Endothelial cell (in vitro differentiated cells): ENCODE data around the gene ALDH3B2. TPM values are rescaled to one million over a fixed set of nuclear protein-coding genes. Genes with fewer than 3 reads are reported as not detected.

ENCODE experiments used
- DNase-seq: peaks from one replicate; pipeline ENCODE4 v3.0.0; 2021; ENCODE audit warnings: low spot score
- H3K27ac Mint-ChIP-seq: one replicate; pipeline ENCODE4 v1.8.0; 2021; ENCODE audit warnings: mixed read lengths, inconsistent platforms; ENCODE audit not compliant: unreplicated experiment
- H3K27me3 Mint-ChIP-seq: one replicate; pipeline ENCODE4 v1.8.0; 2021; ENCODE audit warnings: mild to moderate bottlenecking, moderate library complexity, mixed read lengths, inconsistent platforms; ENCODE audit not compliant: unreplicated experiment
- H3K36me3 Mint-ChIP-seq: one replicate; pipeline ENCODE4 v1.8.0; 2021; ENCODE audit warnings: mild to moderate bottlenecking, low read depth, mixed read lengths, inconsistent platforms; ENCODE audit not compliant: unreplicated experiment
- H3K4me1 Mint-ChIP-seq: one replicate; pipeline ENCODE4 v1.8.0; 2021; ENCODE audit warnings: mild to moderate bottlenecking, mixed read lengths, inconsistent platforms; ENCODE audit not compliant: unreplicated experiment
- H3K4me3 Mint-ChIP-seq: one replicate; pipeline ENCODE4 v1.8.0; 2021; ENCODE audit warnings: mild to moderate bottlenecking, mixed read lengths, inconsistent platforms; ENCODE audit not compliant: unreplicated experiment
- H3K9me3 Mint-ChIP-seq: one replicate; pipeline ENCODE4 v1.8.0; 2021; ENCODE audit warnings: mixed read lengths, inconsistent platforms; ENCODE audit not compliant: unreplicated experiment
- CTCF ChIP-seq: fragments of 200-600 bp; sonication (generic); IDR thresholded peaks from one replicate; pipeline ENCODE4 v1.5.0; 2021; ENCODE audit warnings: antibody characterized with exemption; ENCODE audit not compliant: unreplicated experiment
- total RNA-seq: library from RNA; stranded (reverse); fragmentation: NEBNext Ultra II Directional; extraction: Animal tissue kit (Norgen Biotek cat#: 25700); gene quantifications from one replicate; pipeline ENCODE4 v1.2.1, GENCODE V29; 2021; ENCODE audit not compliant: unreplicated experiment

ALDH3B2 gene
- total RNA-seq, 1 donor from 2014 or later = 0.72 TPM

- no peak for TF ChIP-seq CTCF
- no peak overlapping the region for H3K27ac Mint-ChIP-seq
- DNase-seq = no peak
- H3K9me3 Mint-ChIP-seq = no peaks in the 10 kb centered on the region
- peaks cover 5% of the 10 kb centered on the region for H3K27me3 Mint-ChIP-seq
- H3K36me3 Mint-ChIP-seq = no peaks in the 10 kb centered on the region
- H3K4me1 Mint-ChIP-seq = no peaks in the 10 kb centered on the region
- no peak overlapping the region for H3K4me3 Mint-ChIP-seq
These were observed 22.2 kb downstream of the ALDH3B2 start for GRCh38 chr11:67651976-67652781.

- Mint-ChIP-seq H3K4me1 (no peaks in the 10 kb centered on the region), H3K27me3 (peaks cover 9% of the 10 kb centered on the region), H3K36me3 (peaks cover 6% of the 10 kb centered on the region), H3K9me3 (no peaks in the 10 kb centered on the region), H3K27ac (no peak overlapping the region), H3K4me3 (no peak overlapping the region)
- no peak for TF ChIP-seq CTCF
- no peak for DNase-seq
These were observed 24.6 kb downstream of the ALDH3B2 start for GRCh38 chr11:67649634-67650510.

- Mint-ChIP-seq H3K27me3 (peaks cover 9% of the 10 kb centered on the region), H3K9me3 (no peaks in the 10 kb centered on the region), H3K36me3 (peaks cover 6% of the 10 kb centered on the region), H3K4me3 (no peak overlapping the region), H3K27ac (no peak overlapping the region), H3K4me1 (no peaks in the 10 kb centered on the region)
- DNase-seq = no peak
- TF ChIP-seq CTCF = no peak
These were observed 25.4 kb downstream of the ALDH3B2 start for GRCh38 chr11:67648796-67649613.

GRCh38 chr11:67648140-67648795 lies 26.2 kb downstream of the ALDH3B2 start:
- H3K9me3 Mint-ChIP-seq = no peaks in the 10 kb centered on the region
- H3K27ac Mint-ChIP-seq = no peak overlapping the region
- no peak for TF ChIP-seq CTCF
- peaks cover 9% of the 10 kb centered on the region for H3K27me3 Mint-ChIP-seq
- H3K4me1 Mint-ChIP-seq = no peaks in the 10 kb centered on the region
- DNase-seq = peak; percentile 47
- no peak overlapping the region for H3K4me3 Mint-ChIP-seq
- peaks cover 6% of the 10 kb centered on the region for H3K36me3 Mint-ChIP-seq
